ENCODE measurements around the gene SACS.

The SACS gene

GRCh38 chr13:23372264-23372906, 61.1 kb downstream of the SACS start:
- Histone ChIP-seq H3K4me3 (ENCODE audit: low read depth in 1 of 2, low read length in 2 of 2) (peak overlapping the region in 1 of 2 experiments; percentile 100; a peak in 2 of 4 replicates), H2AFZ (ENCODE audit: low read depth, low read length) (no peak overlapping the region), H3K36me3 (ENCODE audit: insufficient read depth, low read length) (peaks cover 61% of the 10 kb centered on the region), H3K9me3 (ENCODE audit: insufficient read depth, low read length, severe bottlenecking) (no peaks in the 10 kb centered on the region), H3K4me2 (ENCODE audit: insufficient read depth, low read length) (peak overlapping the region; percentile 81; the same call in 1 of the 2 replicates), H3K27me3 (ENCODE audit: insufficient read depth, low read length, poor library complexity) (no peaks in the 10 kb centered on the region), H3K9ac (ENCODE audit: low read depth, low read length) (0 out of 2 replicates have a peak overlapping the region, but pooled peaks have one; percentile 5), H3K79me2 (ENCODE audit: insufficient read depth, low read length) (peaks cover 37% of the 10 kb centered on the region), H3K27ac (ENCODE audit: low read length) (no peak overlapping the region), H3K4me1 (ENCODE audit: insufficient read depth, low read length) (peaks cover 35% of the 10 kb centered on the region), H4K20me1 (ENCODE audit: insufficient read depth, low read length) (peaks cover 20% of the 10 kb centered on the region)
- ATAC-seq (ENCODE audit: insufficient read depth, low read depth) = no peak
- DNase-seq = no peak
- TF ChIP-seq EZH2 (IDR thresholded peaks at IDR 0.05; ENCODE audit: borderline replicate concordance, low read depth, low read length, severe bottlenecking) = no peak
- TF ChIP-seq CTCF (IDR thresholded peaks at IDR 0.05; ENCODE audit: borderline replicate concordance, extremely low read depth, low read length, poor library complexity, severe bottlenecking) = no peak

- Histone ChIP-seq H3K79me2 (ENCODE audit: insufficient read depth, low read length) (peaks cover 15% of the 10 kb centered on the region), H3K4me1 (ENCODE audit: insufficient read depth, low read length) (peaks cover 13% of the 10 kb centered on the region), H4K20me1 (ENCODE audit: insufficient read depth, low read length) (peaks cover 11% of the 10 kb centered on the region)
These were observed 65.6 kb downstream of the SACS start for GRCh38 chr13:23367907-23368306.

GRCh38 chr13:23365652-23366051, 67.8 kb downstream of the SACS start:
- H3K4me3 ChIP-seq (ENCODE audit: low read depth in 1 of 2, low read length in 2 of 2) = no peak overlapping the region
- no peaks in the 10 kb centered on the region for H3K27me3 ChIP-seq (ENCODE audit: insufficient read depth, low read length, poor library complexity)
- H3K9ac ChIP-seq (ENCODE audit: low read depth, low read length) = no peak overlapping the region
- no peak overlapping the region for H3K4me2 ChIP-seq (ENCODE audit: insufficient read depth, low read length)
- DNase-seq = no peak
- H3K36me3 ChIP-seq (ENCODE audit: insufficient read depth, low read length) = peaks cover 86% of the 10 kb centered on the region
- no peaks in the 10 kb centered on the region for H4K20me1 ChIP-seq (ENCODE audit: insufficient read depth, low read length)
- ATAC-seq (ENCODE audit: insufficient read depth, low read depth) = no peak
- H3K4me1 ChIP-seq (ENCODE audit: insufficient read depth, low read length) = no peaks in the 10 kb centered on the region
- no peak overlapping the region for H2AFZ ChIP-seq (ENCODE audit: low read depth, low read length)
- H3K9me3 ChIP-seq (ENCODE audit: insufficient read depth, low read length, severe bottlenecking) = no peaks in the 10 kb centered on the region
- no peaks in the 10 kb centered on the region for H3K79me2 ChIP-seq (ENCODE audit: insufficient read depth, low read length)
- no peak for TF ChIP-seq EZH2 (IDR thresholded peaks at IDR 0.05; ENCODE audit: borderline replicate concordance, low read depth, low read length, severe bottlenecking)
- TF ChIP-seq CTCF (IDR thresholded peaks at IDR 0.05; ENCODE audit: borderline replicate concordance, extremely low read depth, low read length, poor library complexity, severe bottlenecking) = no peak
- H3K27ac ChIP-seq (ENCODE audit: low read length) = no peak overlapping the region

More at GRCh38 chr13:23367907-23368306, 65.6 kb downstream of the SACS start:
- Histone ChIP-seq H2AFZ (ENCODE audit: low read depth, low read length) (no peak overlapping the region), H3K36me3 (ENCODE audit: insufficient read depth, low read length) (peaks cover 91% of the 10 kb centered on the region), H3K9ac (ENCODE audit: low read depth, low read length) (no peak overlapping the region), H3K9me3 (ENCODE audit: insufficient read depth, low read length, severe bottlenecking) (no peaks in the 10 kb centered on the region), H3K4me3 (ENCODE audit: low read depth in 1 of 2, low read length in 2 of 2) (no peak overlapping the region), H3K27ac (ENCODE audit: low read length) (no peak overlapping the region), H3K27me3 (ENCODE audit: insufficient read depth, low read length, poor library complexity) (no peaks in the 10 kb centered on the region), H3K4me2 (ENCODE audit: insufficient read depth, low read length) (no peak overlapping the region)
- no peak for DNase-seq
- no peak for ATAC-seq (ENCODE audit: insufficient read depth, low read depth)
- TF ChIP-seq EZH2 (IDR thresholded peaks at IDR 0.05; ENCODE audit: borderline replicate concordance, low read depth, low read length, severe bottlenecking) (no peak), CTCF (IDR thresholded peaks at IDR 0.05; ENCODE audit: borderline replicate concordance, extremely low read depth, low read length, poor library complexity, severe bottlenecking) (no peak)
